ENCODE results near the gene DVL1. TPM values are rescaled to one million over a fixed set of nuclear protein-coding genes. Genes with fewer than 3 reads are reported as not detected.

DVL1 gene
- total RNA-seq, 2 donors from 2014 or later = 66.2 to 101 TPM

DNA sequence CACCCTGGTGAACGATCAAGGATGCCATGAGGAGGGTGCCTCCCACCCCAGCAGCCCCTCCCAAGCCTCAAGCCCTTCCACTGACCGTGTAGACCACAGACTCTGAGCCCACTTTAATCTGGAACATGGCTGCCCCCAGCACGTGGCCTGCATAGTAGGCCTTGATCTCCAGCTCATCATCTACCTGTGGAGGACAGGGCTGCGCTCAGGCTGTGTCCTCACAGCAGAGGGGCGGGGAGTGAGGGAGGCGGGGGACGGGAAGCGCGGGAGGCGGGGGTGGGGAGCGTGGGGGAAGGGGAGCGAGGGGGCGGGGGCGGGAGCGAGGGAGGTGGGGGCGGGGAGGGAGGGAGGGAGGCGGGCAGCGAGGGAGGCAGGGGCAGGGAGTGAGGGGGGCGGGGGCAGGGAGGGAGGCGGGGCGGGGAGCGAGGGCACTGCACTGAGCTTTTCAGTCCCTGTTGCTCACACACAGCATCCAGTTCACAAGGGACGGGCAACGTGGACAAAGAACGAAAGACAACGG, 33.7 kb downstream of the DVL1 start:
- no peaks in the 10 kb centered on the region for H3K9me3 ChIP-seq
- H3K27ac ChIP-seq = no peak overlapping the region
- TF ChIP-seq, protein P1, sequence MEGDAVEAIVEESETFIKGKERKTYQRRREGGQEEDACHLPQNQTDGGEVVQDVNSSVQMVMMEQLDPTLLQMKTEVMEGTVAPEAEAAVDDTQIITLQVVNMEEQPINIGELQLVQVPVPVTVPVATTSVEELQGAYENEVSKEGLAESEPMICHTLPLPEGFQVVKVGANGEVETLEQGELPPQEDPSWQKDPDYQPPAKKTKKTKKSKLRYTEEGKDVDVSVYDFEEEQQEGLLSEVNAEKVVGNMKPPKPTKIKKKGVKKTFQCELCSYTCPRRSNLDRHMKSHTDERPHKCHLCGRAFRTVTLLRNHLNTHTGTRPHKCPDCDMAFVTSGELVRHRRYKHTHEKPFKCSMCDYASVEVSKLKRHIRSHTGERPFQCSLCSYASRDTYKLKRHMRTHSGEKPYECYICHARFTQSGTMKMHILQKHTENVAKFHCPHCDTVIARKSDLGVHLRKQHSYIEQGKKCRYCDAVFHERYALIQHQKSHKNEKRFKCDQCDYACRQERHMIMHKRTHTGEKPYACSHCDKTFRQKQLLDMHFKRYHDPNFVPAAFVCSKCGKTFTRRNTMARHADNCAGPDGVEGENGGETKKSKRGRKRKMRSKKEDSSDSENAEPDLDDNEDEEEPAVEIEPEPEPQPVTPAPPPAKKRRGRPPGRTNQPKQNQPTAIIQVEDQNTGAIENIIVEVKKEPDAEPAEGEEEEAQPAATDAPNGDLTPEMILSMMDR (IDR thresholded peaks at IDR 0.05) = no peak
- peaks cover 9 to 29% of the 10 kb centered on the region in 2 donors for H3K4me1 ChIP-seq (ENCODE audit: control insufficient read depth in 1 of 2, low read depth in 2 of 2)
- DNase-seq (ENCODE audit: low spot score) (no peak), ATAC-seq (ENCODE audit: insufficient number of reproducible peaks, low FRiP score, low read depth) (no peak)
- H3K4me3 ChIP-seq = no peak overlapping the region
- peaks cover 36% of the 10 kb centered on the region for H3K36me3 ChIP-seq
- no peaks in the 10 kb centered on the region for H3K27me3 ChIP-seq (replicated peaks; ENCODE audit: insufficient read depth)

DNA sequence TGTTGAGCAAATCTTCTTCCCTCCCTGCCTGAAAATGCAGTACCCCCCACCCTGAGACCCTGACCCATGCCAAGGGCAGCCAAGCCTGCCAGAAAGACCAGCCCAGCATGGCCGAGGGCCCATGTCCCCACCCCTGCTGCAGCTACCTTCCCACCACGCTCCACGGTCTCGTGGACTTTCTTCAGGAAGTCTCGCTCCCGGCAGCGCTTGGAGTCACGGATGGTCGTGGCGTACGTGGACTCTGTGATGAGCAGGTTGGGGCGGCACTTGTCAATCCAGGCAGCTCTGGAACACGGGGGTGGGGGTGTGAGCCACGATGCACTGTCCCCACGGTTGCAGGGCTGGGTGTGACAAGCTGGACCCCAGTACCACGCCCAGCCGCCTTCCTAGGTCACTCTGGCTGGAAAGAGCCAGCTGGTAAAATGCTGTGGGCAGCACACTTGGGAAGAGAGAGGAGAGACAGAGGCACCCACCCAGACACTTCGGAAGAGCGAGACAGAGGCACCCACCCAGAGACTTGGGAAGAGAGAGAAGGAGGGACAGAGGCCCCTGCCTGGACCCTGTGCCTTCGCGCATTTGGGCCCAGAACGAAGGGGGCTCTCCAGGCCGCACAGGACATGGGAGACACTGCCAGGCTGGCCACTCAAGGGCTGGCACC, 34.4 kb downstream of the DVL1 start:
- peaks cover 37% of the 10 kb centered on the region for H3K36me3 ChIP-seq

DNA sequence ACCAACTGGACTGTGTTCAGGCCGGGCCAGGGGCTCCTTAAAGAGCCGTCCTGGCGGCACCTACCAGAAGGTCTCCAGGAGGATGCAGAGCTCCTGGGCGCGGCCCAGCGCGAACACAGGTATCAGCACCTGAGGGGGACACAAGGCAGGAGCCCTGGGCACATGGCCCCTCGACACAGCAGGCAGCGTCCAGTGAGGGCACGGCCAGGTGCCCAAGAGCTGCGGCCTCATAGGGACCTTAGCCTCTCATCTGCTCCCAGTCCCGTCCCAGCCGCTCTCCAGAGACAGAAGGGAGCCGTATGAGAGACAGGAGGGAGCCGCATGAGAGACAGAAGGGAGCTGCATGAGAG, 35.0 kb downstream of the DVL1 start:
- H3K27me3 ChIP-seq (replicated peaks; ENCODE audit: insufficient read depth) = no peaks in the 10 kb centered on the region
- DNase-seq (ENCODE audit: low spot score) = no peak
- no peaks in the 10 kb centered on the region for H3K9me3 ChIP-seq
- peaks cover 37% of the 10 kb centered on the region for H3K36me3 ChIP-seq
- H3K4me3 ChIP-seq = no peak overlapping the region
- TF ChIP-seq, protein P1 (IDR thresholded peaks at IDR 0.05) = no peak
- no peak for ATAC-seq (ENCODE audit: insufficient number of reproducible peaks, low FRiP score, low read depth)
- H3K4me1 ChIP-seq (ENCODE audit: control insufficient read depth in 1 of 2, low read depth in 2 of 2) = peaks cover 9 to 30% of the 10 kb centered on the region in 2 donors
- no peak overlapping the region for H3K27ac ChIP-seq

More for the DNA sequence above, 34.4 kb downstream of the DVL1 start:
- H3K4me1 ChIP-seq (ENCODE audit: control insufficient read depth in 1 of 2, low read depth in 2 of 2) = peaks cover 9 to 30% of the 10 kb centered on the region in 2 donors
- H3K9me3 ChIP-seq = no peaks in the 10 kb centered on the region
- H3K27ac ChIP-seq = no peak overlapping the region
- ATAC-seq (ENCODE audit: insufficient number of reproducible peaks, low FRiP score, low read depth) (no peak), DNase-seq (ENCODE audit: low spot score) (no peak)
- H3K27me3 ChIP-seq (replicated peaks; ENCODE audit: insufficient read depth) = no peaks in the 10 kb centered on the region
- H3K4me3 ChIP-seq = no peak overlapping the region
- TF ChIP-seq, protein P1 (IDR thresholded peaks at IDR 0.05) = no peak

DNA sequence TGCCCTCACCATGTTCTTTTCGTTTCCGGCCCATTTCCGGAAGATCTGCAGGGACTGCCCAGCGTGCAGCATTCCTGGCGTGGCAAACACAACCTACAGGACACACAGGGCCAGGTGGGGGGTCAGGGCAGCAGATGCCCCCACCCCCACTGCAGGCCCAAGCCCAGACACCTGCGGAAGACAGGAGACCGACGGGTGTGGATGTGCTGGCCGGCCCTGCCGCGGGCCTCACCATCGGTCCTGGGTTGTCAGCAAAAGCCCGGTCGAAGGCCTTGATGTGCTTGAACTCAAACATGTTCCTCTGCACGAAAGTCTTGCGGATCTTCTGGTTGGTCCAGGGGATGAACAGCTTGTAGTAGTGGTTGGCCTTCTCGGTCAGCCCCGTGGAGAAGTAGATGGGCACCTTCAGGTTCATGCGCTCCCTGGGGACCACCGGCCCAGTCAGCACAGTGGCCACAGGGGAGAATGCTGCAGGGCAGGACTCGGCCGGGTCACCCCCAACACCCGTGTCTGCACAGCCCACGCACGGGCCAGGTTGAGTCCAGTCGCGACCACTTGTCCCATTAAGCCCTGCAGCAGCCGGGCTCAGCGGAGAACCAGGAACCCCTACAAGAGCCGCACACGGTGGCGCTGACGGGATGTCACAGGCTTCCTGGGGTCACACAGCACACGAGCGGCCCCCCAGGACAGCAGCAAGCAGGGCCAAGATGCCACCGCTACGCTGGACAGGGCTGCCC, 35.5 kb downstream of the DVL1 start:
- DNase-seq (ENCODE audit: low spot score) (no peak), ATAC-seq (ENCODE audit: insufficient number of reproducible peaks, low FRiP score, low read depth) (no peak)
- Histone ChIP-seq H3K27ac (no peak overlapping the region), H3K9me3 (no peaks in the 10 kb centered on the region), H3K4me1 (ENCODE audit: control insufficient read depth in 1 of 2, low read depth in 2 of 2) (peaks cover 7 to 28% of the 10 kb centered on the region in 2 donors), H3K4me3 (no peak overlapping the region), H3K36me3 (peaks cover 37% of the 10 kb centered on the region), H3K27me3 (replicated peaks; ENCODE audit: insufficient read depth) (no peaks in the 10 kb centered on the region)
- TF ChIP-seq, protein P1 (IDR thresholded peaks at IDR 0.05) = no peak
